PC-9 (cell line): ENCODE results near the gene MCEMP1. TPM values are rescaled to one million over a fixed set of nuclear protein-coding genes. Genes with fewer than 3 reads are reported as not detected.

Source experiments
- BruUV-seq: library from RNA; stranded (reverse); fragments of 400-500 nt; replicated peaks from 2 replicates; lab custom pipeline; 2021; lab: Mats Ljungman, UMichigan
- CTCF ChIA-PET: fragments of 300-600 bp; sonication (Branson Sonifier 250); formaldehyde crosslinking; loops from one replicate; lab custom pipeline; 2022; ENCODE audit warnings: antibody characterized with exemption; lab: Charles Lee
- POLR2A ChIA-PET: fragments of 300-600 bp; sonication (Branson Sonifier 250); formaldehyde crosslinking; loops from one replicate; lab custom pipeline; 2022; ENCODE audit warnings: antibody characterized with exemption; ENCODE audit not compliant: unreplicated experiment; lab: Charles Lee
- DNase-seq, 2 experiments: peaks; one replicate each; pipeline versions ENCODE4 v3.0.0 to v3.0.0-alpha.2; 2015 to 2022; ENCODE audit warnings: mixed read lengths in 1 of 2
- H2AFZ ChIP-seq: fragments of 200-600 bp; sonication (generic); 2 replicates; pipeline ENCODE4 v1.8.1; 2017; ENCODE audit warnings: antibody characterized with exemption
- H3F3A ChIP-seq: fragments of 200-600 bp; sonication (generic); 2 replicates; pipeline ENCODE4 v1.8.1; 2017; ENCODE audit warnings: antibody characterized with exemption, mild to moderate bottlenecking, low read depth; ENCODE audit not compliant: insufficient read depth
- H3K27ac ChIP-seq: fragments of 200-600 bp; sonication (generic); 2 replicates; pipeline ENCODE4 v1.6.1; 2016; ENCODE audit warnings: mixed run types
- H3K27me3 ChIP-seq: fragments of 200-600 bp; sonication (generic); 2 replicates; pipeline ENCODE4 v1.6.1; 2016; ENCODE audit warnings: low read depth, mixed run types; ENCODE audit not compliant: insufficient read depth
- H3K36me3 ChIP-seq: fragments of 200-600 bp; sonication (generic); 2 replicates; pipeline ENCODE4 v1.6.1; 2016; ENCODE audit warnings: low read depth, mixed run types
- H3K4me1 ChIP-seq: fragments of 200-600 bp; sonication (generic); replicated peaks from 2 replicates; pipeline ENCODE4 v1.6.1; 2016; ENCODE audit warnings: mixed run types; ENCODE audit not compliant: insufficient read depth
- H3K4me2 ChIP-seq: fragments of 200-600 bp; sonication (generic); 2 replicates; pipeline ENCODE4 v1.6.1; 2017; ENCODE audit warnings: mixed run types
- H3K4me3 ChIP-seq: fragments of 200-600 bp; sonication (generic); 2 replicates; pipeline ENCODE4 v1.6.1; 2016; ENCODE audit warnings: mixed run types
- H3K79me2 ChIP-seq: fragments of 200-600 bp; sonication (generic); 2 replicates; pipeline ENCODE4 v1.6.1; 2017; ENCODE audit warnings: low read depth, mixed run types
- H3K9me2 ChIP-seq: fragments of 200-600 bp; sonication (generic); 2 replicates; pipeline ENCODE4 v1.8.1; 2017; ENCODE audit warnings: mild to moderate bottlenecking; ENCODE audit not compliant: insufficient read depth
- H3K9me3 ChIP-seq: fragments of 200-600 bp; sonication (generic); 2 replicates; pipeline ENCODE4 v1.8.1; 2016; ENCODE audit warnings: low read depth; ENCODE audit not compliant: insufficient read depth
- H4K20me1 ChIP-seq: fragments of 200-600 bp; sonication (generic); 2 replicates; pipeline ENCODE4 v1.8.1; 2017; ENCODE audit not compliant: insufficient read depth
- EZH2 ChIP-seq: fragments of 200-600 bp; sonication (generic); IDR thresholded peaks from 2 replicates; pipeline ENCODE4 v1.8.0; 2017; ENCODE audit warnings: antibody characterized with exemption, low read depth
- intact Hi-C: fragments of 100-400 bp; cut with micrococcal nuclease; formaldehyde crosslinking; loops from one replicate; pipeline ENCODE4 v1.10.0; 2022; ENCODE audit not compliant: unreplicated experiment
- total RNA-seq: library from RNA; stranded (reverse); gene quantifications from 2 replicates; pipeline ENCODE4 v1.2.3, GENCODE V29; 2021
- TF ChIP-seq, protein P1 (sequence below): fragments of 200-600 bp; sonication (generic); conservative IDR thresholded peaks from 2 replicates; pipeline ENCODE4 v1.6.1; 2017; ENCODE audit warnings: mixed run types, antibody characterized with exemption, mild to moderate bottlenecking, moderate library complexity

Gene MCEMP1
- total RNA-seq, 1 experiment from 2014 or later = not detected

DNA sequence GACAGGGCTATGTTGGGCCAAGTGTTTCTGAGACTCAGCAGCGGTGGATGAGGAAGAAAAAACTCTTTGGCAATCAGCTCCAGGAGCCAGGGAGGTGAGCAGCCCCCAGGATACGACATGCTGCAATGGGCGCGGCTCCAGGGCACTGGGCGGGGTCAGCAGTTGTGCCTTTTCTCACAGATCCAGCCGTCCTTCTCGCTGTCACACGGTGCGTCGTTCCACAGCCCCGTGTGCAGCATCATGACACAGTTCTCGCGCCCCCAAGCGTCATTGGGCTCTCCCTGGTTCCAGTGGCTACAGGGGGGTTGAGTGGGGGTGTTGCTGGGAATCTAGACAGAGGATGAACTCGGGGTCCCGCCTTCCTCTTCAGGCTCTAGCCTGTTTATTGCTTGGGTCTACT is 52.3 kb downstream of the MCEMP1 start:
- H3F3A ChIP-seq = no peaks in the 10 kb centered on the region
- no peak overlapping the region for H2AFZ ChIP-seq
- ChIA-PET POLR2A (no interaction called here), CTCF (no interaction called here)
- BruUV-seq = no TSS peak
- H3K9me3 ChIP-seq = no peaks in the 10 kb centered on the region
- peak overlapping the region; percentile 31; the same call in 1 of the 2 replicates for H3K4me2 ChIP-seq
- TF ChIP-seq, protein P1, sequence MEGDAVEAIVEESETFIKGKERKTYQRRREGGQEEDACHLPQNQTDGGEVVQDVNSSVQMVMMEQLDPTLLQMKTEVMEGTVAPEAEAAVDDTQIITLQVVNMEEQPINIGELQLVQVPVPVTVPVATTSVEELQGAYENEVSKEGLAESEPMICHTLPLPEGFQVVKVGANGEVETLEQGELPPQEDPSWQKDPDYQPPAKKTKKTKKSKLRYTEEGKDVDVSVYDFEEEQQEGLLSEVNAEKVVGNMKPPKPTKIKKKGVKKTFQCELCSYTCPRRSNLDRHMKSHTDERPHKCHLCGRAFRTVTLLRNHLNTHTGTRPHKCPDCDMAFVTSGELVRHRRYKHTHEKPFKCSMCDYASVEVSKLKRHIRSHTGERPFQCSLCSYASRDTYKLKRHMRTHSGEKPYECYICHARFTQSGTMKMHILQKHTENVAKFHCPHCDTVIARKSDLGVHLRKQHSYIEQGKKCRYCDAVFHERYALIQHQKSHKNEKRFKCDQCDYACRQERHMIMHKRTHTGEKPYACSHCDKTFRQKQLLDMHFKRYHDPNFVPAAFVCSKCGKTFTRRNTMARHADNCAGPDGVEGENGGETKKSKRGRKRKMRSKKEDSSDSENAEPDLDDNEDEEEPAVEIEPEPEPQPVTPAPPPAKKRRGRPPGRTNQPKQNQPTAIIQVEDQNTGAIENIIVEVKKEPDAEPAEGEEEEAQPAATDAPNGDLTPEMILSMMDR = no peak
- no peak for TF ChIP-seq EZH2
- no peak for DNase-seq
- H3K79me2 ChIP-seq = no peaks in the 10 kb centered on the region
- H3K4me3 ChIP-seq = no peak overlapping the region
- H3K36me3 ChIP-seq = no peaks in the 10 kb centered on the region
- intact Hi-C loops = no loop called here
- H3K27me3 ChIP-seq = peaks cover 60% of the 10 kb centered on the region
- H3K9me2 ChIP-seq = no peaks in the 10 kb centered on the region
- no peaks in the 10 kb centered on the region for H4K20me1 ChIP-seq
- H3K4me1 ChIP-seq = peaks cover 4% of the 10 kb centered on the region; the same call in 1 of the 2 replicates
- H3K27ac ChIP-seq = no peak overlapping the region

Other genes starting within 250 kb of the MCEMP1 start
- gene PEX11G, start 188.1 kb upstream of the MCEMP1 start, total RNA-seq = 10.5 and 16.0 TPM in 2 replicates
- gene ZNF358, start 161.0 kb upstream of the MCEMP1 start, total RNA-seq = 60.7 and 85.3 TPM in 2 replicates
- gene MCOLN1, start 154.5 kb upstream of the MCEMP1 start, total RNA-seq = 10.4 and 16.0 TPM in 2 replicates
- gene PNPLA6, start 141.4 kb upstream of the MCEMP1 start, total RNA-seq = 121 and 139 TPM in 2 replicates
- 25.9 and 27.8 TPM in 2 replicates for gene CAMSAP3, start 81.2 kb upstream of the MCEMP1 start, total RNA-seq
- 44.9 and 51.3 TPM in 2 replicates for gene XAB2, start 47.5 kb upstream of the MCEMP1 start, total RNA-seq
- gene PET100, start 47.3 kb upstream of the MCEMP1 start, total RNA-seq = 149 and 222 TPM in 2 replicates
- gene PCP2, start 43.4 kb upstream of the MCEMP1 start, total RNA-seq = 0.92 and 1.0 TPM in 2 replicates
- 148 and 201 TPM in 2 replicates for gene STXBP2, start 40.0 kb upstream of the MCEMP1 start, total RNA-seq
- not detected in 2 replicates for gene RETN, start 8.0 kb upstream of the MCEMP1 start, total RNA-seq
- 81.2 and 103 TPM in 2 replicates for gene TRAPPC5, start 3.7 kb downstream of the MCEMP1 start, total RNA-seq
- gene FCER2, start 25.0 kb downstream of the MCEMP1 start, total RNA-seq = not detected in 2 replicates
- not detected in 2 replicates for gene CLEC4G, start 55.0 kb downstream of the MCEMP1 start, total RNA-seq
- gene CD209, start 70.4 kb downstream of the MCEMP1 start, total RNA-seq = not detected in 2 replicates
- gene CLEC4M, start 86.2 kb downstream of the MCEMP1 start, total RNA-seq = not detected in 2 replicates
- 13.1 and 19.2 TPM in 2 replicates for gene EVI5L, start 153.1 kb downstream of the MCEMP1 start, total RNA-seq
- gene PRR36, start 197.3 kb downstream of the MCEMP1 start, total RNA-seq = 12.9 and 20.3 TPM in 2 replicates
- gene LRRC8E, start 211.4 kb downstream of the MCEMP1 start, total RNA-seq = 24.1 and 24.4 TPM in 2 replicates
- 52.4 and 54.0 TPM in 2 replicates for gene MAP2K7, start 226.8 kb downstream of the MCEMP1 start, total RNA-seq
- gene TGFBR3L, start 237.7 kb downstream of the MCEMP1 start, total RNA-seq = 2.0 and 2.3 TPM in 2 replicates
- gene SNAPC2, start 243.2 kb downstream of the MCEMP1 start, total RNA-seq = 37.5 and 42.1 TPM in 2 replicates
- 54.5 and 71.2 TPM in 2 replicates for gene CTXN1, start 249.0 kb downstream of the MCEMP1 start, total RNA-seq